NOMO-1 treated with dmso at 0.1 percent for 144 hours (cell line): Measurements from ENCODE around the gene RAPGEF6.
A peak's percentile ranks its signal among the peaks of the same experiment; 100 is the strongest.
"Not testable (repeated sequence)": the region's sequence is repeated elsewhere in the genome, so short reads cannot be mapped to it uniquely, and the experiment has no call there.

Experiments
- DNase-seq: peaks from one replicate; lab custom pipeline; 2025; ENCODE audit not compliant: unreplicated experiment; lab: John Stamatoyannopoulos, UW

The RAPGEF6 gene

GRCh38 chr5:131389096-131389868, 245.7 kb downstream of the RAPGEF6 start:
- DNase-seq, result no peak

GRCh38 chr5:131387255-131387654, 247.8 kb downstream of the RAPGEF6 start:
- no peak for DNase-seq

- DNase-seq, result no peak
Observed at GRCh38 chr5:131386779-131387178, 248.2 kb downstream of the RAPGEF6 start.

- no peak for DNase-seq
Observed at GRCh38 chr5:131386124-131386523, 248.9 kb downstream of the RAPGEF6 start.

GRCh38 chr5:131384616-131385214, 250.3 kb downstream of the RAPGEF6 start:
- no peak for DNase-seq

- no peak for DNase-seq
Observed at GRCh38 chr5:131384173-131384572, 250.9 kb downstream of the RAPGEF6 start.

- DNase-seq, result peak; percentile 68
Observed at GRCh38 chr5:131382407-131383395, 252.3 kb downstream of the RAPGEF6 start.

GRCh38 chr5:131381777-131382176, 253.3 kb downstream of the RAPGEF6 start:
- no peak for DNase-seq

GRCh38 chr5:131381021-131381420, 254.0 kb downstream of the RAPGEF6 start:
- DNase-seq, result no peak

GRCh38 chr5:131380238-131380637, 254.8 kb downstream of the RAPGEF6 start:
- not testable (repeated sequence) for DNase-seq

GRCh38 chr5:131379723-131380122, 255.3 kb downstream of the RAPGEF6 start:
- no peak for DNase-seq

- no peak for DNase-seq
Observed at GRCh38 chr5:131378721-131379541, 256.1 kb downstream of the RAPGEF6 start.

- no peak for DNase-seq
Observed at GRCh38 chr5:131377785-131378325, 257.2 kb downstream of the RAPGEF6 start.

GRCh38 chr5:131377346-131377745, 257.7 kb downstream of the RAPGEF6 start:
- DNase-seq, result no peak

GRCh38 chr5:131375351-131375750, 259.7 kb downstream of the RAPGEF6 start:
- no peak for DNase-seq
